GM19035 (cell line): Measurements from ENCODE around the gene CAAP1.
A peak's percentile ranks its signal among the peaks of the same experiment; 100 is the strongest.
"Not testable (repeated sequence)": the region's sequence is repeated elsewhere in the genome, so short reads cannot be mapped to it uniquely, and the experiment has no call there.

Source experiments
- ATAC-seq: cut with Tn5 transposase; IDR thresholded peaks from one replicate; pipeline ENCODE4 v1.9.1; 2021; ENCODE audit not compliant: unreplicated experiment

CAAP1 gene

DNA sequence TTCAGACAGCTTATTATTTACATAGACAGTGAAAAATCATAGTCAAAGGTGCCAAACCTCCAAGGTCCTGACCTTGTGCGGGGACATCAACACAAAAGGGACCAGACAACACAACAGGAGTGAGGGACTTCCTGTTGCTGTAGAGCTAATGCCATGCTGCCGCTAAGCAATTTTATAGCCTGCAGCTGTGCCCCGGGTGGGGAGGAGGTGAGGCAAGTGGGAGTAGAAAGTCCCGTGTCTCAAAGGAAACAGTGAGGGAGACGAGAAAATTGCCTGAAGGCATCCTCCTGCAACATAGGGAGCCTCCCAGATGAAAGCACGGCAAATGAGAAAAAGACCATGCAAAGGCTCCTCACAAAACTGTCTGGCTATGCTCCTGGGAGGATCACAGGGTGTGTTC lies 58.8 kb downstream of the CAAP1 start:
- ATAC-seq: no peak

DNA sequence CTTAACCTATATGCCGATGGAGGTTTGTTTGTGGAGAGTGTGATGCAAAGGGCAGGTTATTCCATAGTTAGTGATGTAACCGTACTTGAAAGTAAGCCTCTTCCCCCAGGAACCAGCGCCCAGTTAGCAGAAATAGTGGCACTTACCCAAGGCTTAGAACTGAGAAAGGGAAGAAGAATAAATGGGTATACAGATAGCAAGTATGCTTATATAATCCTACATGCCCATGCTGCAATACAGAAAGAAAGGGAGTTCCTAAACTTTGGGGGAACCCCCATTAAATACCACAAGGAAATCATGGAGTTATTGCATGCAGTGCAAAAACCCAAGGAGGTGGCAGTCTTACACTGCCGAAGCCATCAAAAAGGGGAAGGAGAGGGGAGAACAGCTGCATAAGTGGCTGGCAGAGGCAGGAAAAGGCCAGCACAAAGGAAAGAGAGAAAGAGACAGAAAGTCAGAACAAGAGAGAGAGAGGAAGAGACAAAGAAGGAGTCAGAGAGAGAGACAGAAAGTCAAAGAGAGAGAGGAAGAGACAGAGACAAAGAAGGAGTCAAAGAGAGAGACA lies 64.1 kb downstream of the CAAP1 start:
- not testable (repeated sequence) for ATAC-seq

DNA sequence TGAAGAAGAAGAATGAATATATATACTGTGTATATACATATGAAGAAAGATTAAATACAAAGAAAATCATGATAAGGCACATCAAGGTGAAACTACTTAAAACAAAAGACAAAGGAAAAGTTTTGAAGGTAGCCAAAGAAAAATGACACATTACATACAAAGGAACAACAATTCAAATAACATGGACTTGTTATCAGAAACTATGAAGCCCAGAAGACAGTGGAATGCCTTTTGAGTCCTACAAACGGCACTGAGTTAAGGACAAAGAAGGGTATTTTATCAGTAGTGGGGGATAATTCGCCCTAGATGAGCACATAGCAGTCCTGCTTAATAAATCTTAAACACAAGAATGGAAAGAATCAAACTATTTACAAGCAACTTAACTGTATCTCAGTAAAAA lies 77.8 kb downstream of the CAAP1 start:
- ATAC-seq: no peak

DNA sequence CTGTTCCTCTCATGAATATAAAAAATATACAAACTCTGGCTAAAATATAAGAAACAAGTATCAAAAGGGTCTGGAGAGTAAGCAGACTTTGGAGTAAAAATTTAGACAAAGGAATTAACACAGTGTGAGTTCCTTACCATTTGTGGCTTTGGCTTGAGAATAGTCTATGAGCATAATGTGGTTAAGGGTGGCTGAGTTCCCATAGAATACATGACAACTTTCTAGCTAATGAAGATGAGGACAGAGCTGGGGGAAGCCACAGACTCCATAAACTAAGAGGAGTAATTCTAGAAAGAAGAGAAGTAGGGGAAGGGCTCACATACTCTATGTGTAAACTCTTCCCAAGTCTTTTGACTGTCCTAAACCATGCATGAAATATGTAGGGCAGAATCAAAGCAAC lies 79.4 kb downstream of the CAAP1 start:
- no peak for ATAC-seq

DNA sequence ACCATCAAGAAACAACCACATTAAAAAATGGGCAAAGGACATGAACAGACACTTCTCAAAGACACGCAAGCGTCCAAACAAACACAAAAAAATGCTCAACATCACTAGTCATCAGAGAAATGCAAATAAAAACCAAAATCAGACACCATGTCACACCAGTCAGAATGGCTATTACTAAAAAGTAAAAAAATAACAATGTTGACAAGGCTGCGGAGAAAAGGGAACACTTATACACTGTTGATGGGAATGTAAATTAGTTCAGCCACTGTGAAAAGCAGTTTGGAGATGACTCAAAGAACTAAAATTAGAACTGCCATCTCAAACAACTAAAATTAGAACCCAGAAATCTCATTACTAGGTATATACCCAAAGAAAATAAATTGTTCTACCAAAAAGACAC lies 80.4 kb downstream of the CAAP1 start:
- ATAC-seq: no peak

DNA sequence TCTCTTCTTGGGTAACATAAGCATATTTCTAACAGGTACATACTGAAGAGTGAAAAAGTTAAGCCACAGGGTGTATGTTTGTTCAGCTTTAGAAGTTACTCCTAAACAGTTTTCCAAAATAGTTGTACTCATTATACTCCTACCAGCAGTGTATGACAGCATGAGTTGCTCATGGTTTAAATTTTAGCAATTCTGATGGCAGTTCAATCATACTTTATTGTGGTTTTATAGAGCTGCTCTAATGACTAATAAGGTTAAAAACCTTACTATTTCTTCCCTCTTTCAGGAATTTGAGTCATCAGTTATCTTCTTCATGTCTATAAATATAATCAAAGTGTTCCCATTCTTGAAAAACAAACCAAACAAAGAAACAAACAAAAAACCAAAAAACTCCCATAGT lies 81.5 kb downstream of the CAAP1 start:
- no peak for ATAC-seq

DNA sequence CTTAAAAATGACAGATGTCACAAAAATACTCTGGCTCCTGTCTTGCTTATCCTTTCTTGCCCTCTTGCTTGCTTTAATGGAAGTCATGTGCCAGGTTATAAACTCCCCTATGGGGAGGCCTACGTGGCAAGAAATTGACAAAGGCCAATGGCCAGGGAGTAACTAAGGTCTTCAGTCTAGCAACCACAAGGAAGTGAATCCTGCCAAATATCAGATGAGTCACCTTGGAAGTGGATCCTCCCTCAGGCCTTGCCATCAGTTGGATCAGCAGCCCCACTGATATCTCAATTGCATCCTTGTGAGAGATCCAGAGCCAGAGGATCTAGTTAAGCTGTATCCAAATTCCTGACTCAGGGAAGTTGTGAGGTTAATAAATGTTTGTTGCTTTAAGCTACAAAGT lies 82.8 kb downstream of the CAAP1 start:
- ATAC-seq: no peak

DNA sequence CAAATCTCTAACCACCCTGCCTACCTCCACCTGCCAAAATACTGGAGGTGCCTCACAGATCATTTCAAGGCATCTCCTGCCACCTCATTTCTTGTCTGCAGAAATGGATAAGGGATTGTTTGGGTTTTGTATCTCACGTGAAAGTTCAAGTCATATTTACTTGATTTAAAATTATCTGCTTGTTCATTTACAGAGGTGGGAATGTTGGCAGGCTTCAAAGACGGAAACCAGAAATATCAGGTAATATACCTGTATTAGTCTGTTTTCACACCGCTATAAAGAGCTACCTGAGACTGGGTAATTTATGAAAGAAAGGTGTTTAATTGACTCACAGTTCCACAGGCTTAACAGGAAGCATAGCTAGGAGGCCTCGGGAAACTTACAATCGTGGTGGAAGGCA lies 85.4 kb downstream of the CAAP1 start:
- no peak for ATAC-seq

DNA sequence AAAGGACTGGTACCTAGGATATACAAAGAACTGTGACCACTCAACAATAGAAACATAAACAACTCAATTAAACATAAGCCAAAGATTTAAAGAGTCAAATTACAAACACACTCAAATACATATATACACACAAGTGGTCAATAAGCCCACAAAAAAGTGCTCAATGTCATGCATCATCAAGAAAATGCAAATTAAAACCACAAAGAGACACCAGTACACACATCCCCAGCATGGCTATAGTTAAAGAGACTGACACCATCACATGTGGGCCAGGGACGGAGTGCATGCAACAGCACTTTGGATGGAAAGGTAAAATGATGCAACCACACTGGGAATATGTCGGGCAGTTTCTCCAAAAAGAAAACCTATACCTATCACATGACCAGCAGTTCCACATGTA lies 89.7 kb downstream of the CAAP1 start:
- peak; percentile 72 for ATAC-seq

DNA sequence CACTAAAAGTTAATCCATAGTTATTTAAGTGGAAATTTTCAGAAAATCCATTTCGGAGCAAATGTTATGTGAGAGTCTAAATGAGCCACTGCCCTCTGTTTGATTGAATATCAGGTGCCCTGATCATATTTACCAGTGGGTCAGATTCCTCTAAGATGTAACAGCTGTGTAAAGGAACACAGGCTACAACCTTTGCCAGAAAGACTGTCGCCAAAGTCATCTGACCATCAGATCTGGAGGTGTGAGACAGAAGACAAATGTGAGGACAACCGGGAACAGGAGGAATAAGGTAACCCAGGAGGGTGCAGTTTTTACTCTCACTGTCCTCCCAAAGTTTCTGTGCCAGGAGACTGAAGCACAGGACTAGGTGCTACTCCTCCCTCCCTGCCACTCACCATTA lies 90.8 kb downstream of the CAAP1 start:
- ATAC-seq: no peak

DNA sequence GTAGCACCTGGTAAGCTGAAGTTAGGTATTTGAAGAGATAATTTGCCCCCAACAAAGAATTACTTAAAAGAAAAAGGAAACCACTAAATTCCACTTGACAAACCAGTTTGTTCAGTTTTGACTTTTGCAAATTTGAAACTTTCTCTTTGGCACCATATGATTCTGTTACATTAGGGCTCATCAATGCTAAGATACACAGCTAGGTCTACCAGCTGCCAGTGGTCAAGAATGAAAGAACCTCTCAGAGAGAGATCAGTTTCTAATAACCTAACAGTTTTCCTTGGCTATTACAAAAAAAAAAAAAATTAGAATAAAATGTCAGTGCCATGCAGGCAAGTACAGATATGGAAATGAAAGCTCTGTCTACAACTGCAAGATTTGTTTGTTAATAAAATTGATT lies 92.3 kb downstream of the CAAP1 start:
- ATAC-seq: no peak

DNA sequence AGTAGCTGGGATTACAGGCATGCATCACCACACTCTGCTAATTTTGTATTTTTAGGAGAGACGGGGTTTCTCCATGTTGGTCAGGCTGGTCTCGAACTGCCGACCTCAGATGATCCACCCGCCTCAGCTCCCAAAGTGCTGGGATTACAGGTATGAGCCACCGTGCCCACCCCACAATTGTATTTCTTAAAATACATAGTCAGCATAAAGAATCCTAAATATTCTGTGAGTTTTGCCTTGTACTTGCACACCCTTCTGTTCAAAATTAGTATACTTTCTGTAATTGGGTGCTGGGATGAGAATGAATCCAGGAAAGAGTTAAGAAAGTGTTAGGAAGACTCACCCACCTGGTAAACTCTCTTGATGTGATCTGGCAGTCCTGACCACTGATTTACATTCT lies 101.3 kb downstream of the CAAP1 start:
- ATAC-seq: no peak
